GM12801 (cell line): Measurements from ENCODE around the gene APOL3.

Source experiments
- TF ChIP-seq, protein P1 (sequence below): IDR thresholded peaks from one replicate; pipeline ENCODE4 v1.5.1; 2011; ENCODE audit warnings: control low read depth; ENCODE audit not compliant: insufficient read length; ENCODE audit errors: extremely low read depth

The APOL3 gene

DNA sequence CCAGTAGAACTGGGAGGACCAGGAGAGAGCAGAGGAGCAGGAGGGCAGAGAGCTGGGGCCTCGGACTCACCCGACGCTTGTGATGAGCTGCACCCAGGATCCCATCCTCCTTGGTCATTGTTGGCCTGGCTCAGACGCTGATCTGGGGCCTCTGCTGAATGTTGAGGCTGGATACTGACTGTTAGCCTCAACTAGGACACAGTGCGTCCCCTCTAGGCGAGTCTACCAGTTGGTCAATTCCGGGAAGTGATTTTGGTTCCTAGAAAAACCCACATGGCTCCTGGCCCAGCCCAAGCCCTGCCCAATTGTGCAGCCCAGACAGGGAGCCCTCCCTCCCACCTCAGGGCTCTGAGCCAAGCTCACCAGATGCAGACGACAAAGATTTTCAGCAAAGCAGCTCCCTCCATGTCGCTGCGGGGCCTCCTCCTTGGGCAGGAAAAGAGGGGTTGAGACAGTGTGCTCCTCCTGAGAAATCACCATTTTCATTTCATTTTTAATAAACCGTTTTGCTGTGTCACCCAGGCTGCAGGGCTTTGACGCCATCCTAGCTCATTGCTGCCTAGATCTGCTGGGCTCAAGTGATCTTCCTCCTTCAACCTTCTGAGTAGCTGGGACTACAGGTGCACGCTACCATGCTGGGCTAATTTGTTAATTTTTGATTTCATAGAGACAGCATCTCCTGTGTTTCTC, 41.2 kb upstream of the APOL3 start, which contains the start of gene APOL4:
Gene APOL4, minus strand, starts transcription at position 180 of the 690 bp plus-strand sequence. Its CDS starts 75 bp downstream, at position 105.
- TF ChIP-seq, protein P1, sequence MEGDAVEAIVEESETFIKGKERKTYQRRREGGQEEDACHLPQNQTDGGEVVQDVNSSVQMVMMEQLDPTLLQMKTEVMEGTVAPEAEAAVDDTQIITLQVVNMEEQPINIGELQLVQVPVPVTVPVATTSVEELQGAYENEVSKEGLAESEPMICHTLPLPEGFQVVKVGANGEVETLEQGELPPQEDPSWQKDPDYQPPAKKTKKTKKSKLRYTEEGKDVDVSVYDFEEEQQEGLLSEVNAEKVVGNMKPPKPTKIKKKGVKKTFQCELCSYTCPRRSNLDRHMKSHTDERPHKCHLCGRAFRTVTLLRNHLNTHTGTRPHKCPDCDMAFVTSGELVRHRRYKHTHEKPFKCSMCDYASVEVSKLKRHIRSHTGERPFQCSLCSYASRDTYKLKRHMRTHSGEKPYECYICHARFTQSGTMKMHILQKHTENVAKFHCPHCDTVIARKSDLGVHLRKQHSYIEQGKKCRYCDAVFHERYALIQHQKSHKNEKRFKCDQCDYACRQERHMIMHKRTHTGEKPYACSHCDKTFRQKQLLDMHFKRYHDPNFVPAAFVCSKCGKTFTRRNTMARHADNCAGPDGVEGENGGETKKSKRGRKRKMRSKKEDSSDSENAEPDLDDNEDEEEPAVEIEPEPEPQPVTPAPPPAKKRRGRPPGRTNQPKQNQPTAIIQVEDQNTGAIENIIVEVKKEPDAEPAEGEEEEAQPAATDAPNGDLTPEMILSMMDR = no peak

DNA sequence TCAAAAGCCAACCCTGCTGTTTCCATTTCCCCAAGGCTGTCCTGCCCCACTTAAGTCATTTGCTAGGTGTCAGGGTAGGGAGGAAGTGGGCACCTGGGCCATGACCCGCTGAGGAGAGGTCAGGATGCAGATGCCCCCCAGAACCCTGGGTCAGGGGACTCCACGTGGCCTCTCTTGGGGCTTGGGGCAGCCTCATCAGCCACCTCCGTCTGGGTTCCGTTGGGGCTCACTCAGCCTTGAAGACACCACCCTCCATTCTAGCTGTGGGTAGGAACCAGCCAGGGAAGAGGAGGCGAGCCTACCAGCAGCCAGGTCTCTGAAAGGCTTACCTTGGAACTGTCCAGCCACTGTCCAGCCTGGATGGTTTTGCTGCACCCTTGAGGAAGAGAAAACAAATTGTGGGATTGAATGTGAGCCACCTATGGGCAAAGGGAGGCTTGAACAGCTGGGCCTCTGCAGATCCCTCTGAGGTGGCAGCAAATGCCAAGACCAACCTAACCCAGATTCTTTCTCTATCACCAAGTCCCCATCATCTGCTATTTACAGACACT, 38.5 kb upstream of the APOL3 start:
- TF ChIP-seq, protein P1 = no peak

DNA sequence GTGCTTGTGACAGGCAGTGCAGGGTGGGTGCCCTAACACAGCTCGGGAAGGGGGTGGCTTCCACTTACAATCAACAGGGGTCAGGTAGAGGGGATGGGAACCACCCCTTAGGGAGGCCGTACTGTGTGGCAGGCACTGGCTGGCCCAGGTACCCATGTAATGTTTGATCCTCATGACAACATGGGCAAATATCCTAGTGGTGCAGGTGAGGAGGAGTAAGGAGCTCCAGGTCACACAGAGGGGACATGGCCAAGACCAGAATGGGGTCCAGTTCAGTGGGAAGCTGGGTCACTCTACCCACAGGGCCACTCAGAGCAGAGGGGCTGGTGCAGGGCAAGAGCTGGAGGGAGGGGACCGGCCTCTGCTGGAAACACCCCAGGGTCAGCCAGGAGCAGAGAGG, 38.0 kb upstream of the APOL3 start:
- TF ChIP-seq, protein P1 = no peak

DNA sequence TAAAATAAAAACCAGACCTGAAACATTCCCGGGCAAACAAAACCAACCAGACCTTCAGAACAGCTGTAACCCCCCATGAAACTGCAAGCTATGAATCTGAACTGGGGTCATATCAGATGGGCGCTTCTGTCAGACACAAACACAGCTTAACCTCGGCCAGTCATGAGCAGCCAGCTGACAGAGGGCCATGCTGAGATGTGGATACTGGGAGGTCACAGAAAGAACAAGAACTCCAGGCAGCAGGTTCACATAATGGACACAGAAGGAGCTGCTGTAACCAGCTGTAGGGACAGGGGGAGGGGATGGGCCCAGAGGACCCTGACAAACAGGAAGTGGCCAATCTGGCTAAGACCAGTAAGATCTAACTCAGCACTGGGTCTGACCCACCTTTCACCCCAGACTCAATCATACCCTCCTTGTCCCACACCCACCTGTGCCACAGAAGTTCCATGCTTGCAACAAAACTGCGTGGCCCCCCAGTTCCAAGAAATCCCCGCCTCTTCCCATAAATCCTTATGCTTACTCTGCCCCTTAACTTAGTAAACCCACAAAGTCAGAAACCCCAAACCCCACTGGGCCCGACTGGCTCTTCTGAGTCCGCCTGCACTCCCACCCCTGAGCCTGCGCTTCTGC, 37.1 kb upstream of the APOL3 start:
- TF ChIP-seq, protein P1 = no peak

DNA sequence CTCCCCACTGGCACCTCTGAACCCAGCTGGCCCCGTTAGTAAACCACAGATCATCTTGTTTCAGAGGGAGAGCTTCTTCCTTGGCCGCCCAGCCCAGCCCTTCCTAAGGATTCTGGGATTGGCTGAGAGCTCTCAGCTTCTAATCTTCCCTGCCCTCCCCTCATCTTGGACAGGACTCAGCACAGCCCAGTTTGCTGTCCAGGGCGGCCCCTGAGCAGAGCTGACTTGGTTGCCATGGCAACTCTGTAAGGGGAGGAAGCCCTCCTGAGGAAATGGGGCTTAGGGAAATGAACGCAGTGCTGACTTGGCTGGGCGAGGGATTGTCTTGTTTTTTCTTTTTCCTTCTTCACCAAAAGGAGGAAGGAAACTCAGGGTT, 36.5 kb upstream of the APOL3 start:
- TF ChIP-seq, protein P1 = no peak

DNA sequence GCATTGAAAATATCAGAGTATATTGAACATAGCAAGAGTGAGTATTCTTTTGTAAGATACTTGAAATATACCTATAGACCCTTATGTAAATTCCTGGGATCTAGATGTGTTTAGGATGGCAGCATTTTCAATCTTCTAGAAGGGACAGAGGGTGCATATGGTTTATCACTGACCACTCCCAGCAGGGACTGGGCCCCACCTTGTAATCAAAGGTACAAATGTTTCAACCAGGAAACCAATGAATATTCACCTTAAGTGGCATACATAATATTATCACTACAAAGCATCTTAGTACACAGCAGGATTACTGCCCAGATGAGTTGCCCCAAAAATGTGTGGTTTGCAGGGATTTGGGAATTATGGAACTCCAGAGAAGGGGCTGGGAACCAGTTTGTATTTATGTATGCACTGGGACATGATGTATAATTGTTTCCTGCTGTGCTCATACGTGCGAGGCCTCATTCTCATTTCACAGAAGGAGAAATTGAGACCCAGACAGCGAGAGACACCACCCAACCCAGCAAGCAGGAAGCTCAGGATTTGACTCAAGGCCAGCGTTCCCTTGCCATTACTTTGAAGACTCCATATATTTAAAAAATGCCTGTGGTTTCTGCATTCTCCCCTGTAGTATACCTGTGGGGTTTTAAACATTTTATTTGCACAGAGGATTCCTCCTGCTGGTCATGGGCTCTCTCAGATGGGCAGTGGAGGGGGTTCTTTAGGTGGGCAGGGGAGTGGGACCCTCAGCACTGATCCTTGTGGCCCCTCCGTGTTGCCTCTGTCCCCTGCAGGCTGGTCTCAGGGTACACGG, 35.9 kb upstream of the APOL3 start:
- TF ChIP-seq, protein P1 = no peak

DNA sequence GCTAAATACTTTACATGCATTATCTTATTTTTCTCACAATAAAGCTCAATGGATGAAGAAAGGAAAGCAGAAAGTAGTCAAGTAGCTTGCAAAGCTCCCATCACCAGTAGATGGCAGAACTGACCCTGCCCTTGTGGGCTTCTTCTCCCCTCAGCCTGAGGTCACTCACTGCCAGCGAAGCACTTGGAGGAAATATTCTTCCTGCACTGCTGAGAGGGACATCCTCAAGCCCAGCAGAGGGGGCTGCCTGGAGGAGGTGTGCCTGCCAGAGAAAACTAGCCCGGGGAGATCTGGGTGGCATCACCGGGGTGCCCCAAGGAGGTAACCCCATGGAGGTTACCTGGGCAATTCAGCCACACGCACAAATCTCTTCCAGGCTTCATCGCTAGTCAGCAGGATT, 34.4 kb upstream of the APOL3 start:
- TF ChIP-seq, protein P1 = no peak
